Measurements from ENCODE around the gene HPN.

HPN gene

DNA sequence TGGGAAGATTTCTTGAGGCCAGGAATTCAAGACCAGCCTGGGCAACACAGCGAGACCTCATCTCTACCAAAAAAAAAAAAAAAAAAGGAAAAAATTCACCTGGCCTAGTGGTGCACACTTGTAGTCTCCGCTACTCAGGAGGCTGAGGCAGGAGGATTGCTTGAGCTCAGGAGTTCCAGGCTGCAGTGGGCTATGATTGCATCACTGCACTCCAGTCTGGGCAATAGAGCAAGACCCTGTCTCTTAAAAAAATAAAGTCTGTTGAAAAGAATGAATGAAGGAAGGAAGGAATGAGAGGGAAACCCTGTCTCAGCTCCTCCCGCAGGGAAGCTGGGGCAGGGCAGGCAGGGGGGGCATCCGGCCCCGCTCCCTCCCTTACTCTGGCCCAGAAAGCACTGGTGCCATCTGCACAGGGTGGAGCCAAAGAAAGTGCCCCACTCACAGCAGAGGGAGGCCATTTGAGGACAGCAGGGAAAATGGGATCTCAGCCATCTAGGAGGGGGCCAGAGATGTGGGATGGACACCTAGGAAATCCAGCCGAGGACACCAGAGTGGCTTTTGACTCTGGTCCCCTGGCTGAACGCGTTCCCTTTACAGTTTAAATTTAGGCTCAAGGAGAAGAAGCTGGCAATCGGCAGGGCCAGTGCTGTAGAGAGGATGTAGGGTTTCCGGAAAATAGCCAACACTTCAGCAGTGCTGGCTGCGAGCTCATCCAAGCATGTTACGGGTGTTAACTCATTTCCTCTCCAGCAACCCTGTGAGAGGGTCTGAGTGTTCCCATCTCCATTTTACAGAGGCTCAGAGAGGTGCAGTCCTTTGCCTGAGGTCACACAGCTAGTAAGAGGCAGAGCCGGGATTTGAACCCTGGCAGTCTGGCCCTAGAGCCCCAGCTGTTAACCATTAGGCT, 3.6 kb upstream of the HPN start:
- Histone ChIP-seq H3K79me2 (ENCODE audit: control insufficient read depth, low read length) (no peaks in the 10 kb centered on the region), H3K36me3 (ENCODE audit: control insufficient read depth, low read length) (no peaks in the 10 kb centered on the region), H3K9me2 (replicated peaks; ENCODE audit: control insufficient read depth, low read length) (no peaks in the 10 kb centered on the region), H3K4me1 (ENCODE audit: control insufficient read depth, low read length) (peaks cover 30% of the 10 kb centered on the region), H3F3A (ENCODE audit: control insufficient read depth, insufficient read depth) (no peaks in the 10 kb centered on the region), H4K20me1 (ENCODE audit: control insufficient read depth, insufficient read depth, low read depth, low read length) (no peaks in the 10 kb centered on the region), H3K9me3 (ENCODE audit: control insufficient read depth, insufficient read depth, low read length) (no peaks in the 10 kb centered on the region), H3K27ac (ENCODE audit: low read depth, low read length) (no peak overlapping the region), H3K4me3 (ENCODE audit: low read length) (0 out of 2 replicates have a peak overlapping the region, but pooled peaks have one; percentile 15), H3K27me3 (ENCODE audit: control insufficient read depth, low read length) (peaks cover 39% of the 10 kb centered on the region), H3K4me2 (ENCODE audit: low read length) (peak overlapping the region; percentile 36)
- no peak for TF ChIP-seq EZH2phosphoT487 (IDR thresholded peaks at IDR 0.05; ENCODE audit: borderline replicate concordance, low read length)
- no peak for TF ChIP-seq CTCF (IDR thresholded peaks at IDR 0.05; ENCODE audit: low read depth, low read length, poor library complexity, severe bottlenecking)

- Histone ChIP-seq H3K9me3 (ENCODE audit: control insufficient read depth, insufficient read depth, low read length) (no peaks in the 10 kb centered on the region), H3K4me3 (ENCODE audit: low read length) (no peak overlapping the region), H3K9me2 (replicated peaks; ENCODE audit: control insufficient read depth, low read length) (no peaks in the 10 kb centered on the region), H3K4me1 (ENCODE audit: control insufficient read depth, low read length) (peaks cover 30% of the 10 kb centered on the region), H3K4me2 (ENCODE audit: low read length) (peak overlapping the region; percentile 36), H3K36me3 (ENCODE audit: control insufficient read depth, low read length) (no peaks in the 10 kb centered on the region), H3F3A (ENCODE audit: control insufficient read depth, insufficient read depth) (no peaks in the 10 kb centered on the region), H3K27ac (ENCODE audit: low read depth, low read length) (no peak overlapping the region), H3K27me3 (ENCODE audit: control insufficient read depth, low read length) (peaks cover 39% of the 10 kb centered on the region), H4K20me1 (ENCODE audit: control insufficient read depth, insufficient read depth, low read depth, low read length) (no peaks in the 10 kb centered on the region), H3K79me2 (ENCODE audit: control insufficient read depth, low read length) (no peaks in the 10 kb centered on the region)
- no peak for TF ChIP-seq EZH2phosphoT487 (IDR thresholded peaks at IDR 0.05; ENCODE audit: borderline replicate concordance, low read length)
- TF ChIP-seq CTCF (IDR thresholded peaks at IDR 0.05; ENCODE audit: low read depth, low read length, poor library complexity, severe bottlenecking): no peak
Measured at GRCh38 chr19:35038623-35039512, 2.7 kb upstream of the HPN start.

GRCh38 chr19:35039881-35040825, 1.4 kb upstream of the HPN start:
- Histone ChIP-seq H3K9me2 (replicated peaks; ENCODE audit: control insufficient read depth, low read length) (no peaks in the 10 kb centered on the region), H4K20me1 (ENCODE audit: control insufficient read depth, insufficient read depth, low read depth, low read length) (no peaks in the 10 kb centered on the region), H3K27ac (ENCODE audit: low read depth, low read length) (no peak overlapping the region), H3K27me3 (ENCODE audit: control insufficient read depth, low read length) (peaks cover 42% of the 10 kb centered on the region), H3K4me3 (ENCODE audit: low read length) (no peak overlapping the region), H3K79me2 (ENCODE audit: control insufficient read depth, low read length) (no peaks in the 10 kb centered on the region), H3K36me3 (ENCODE audit: control insufficient read depth, low read length) (no peaks in the 10 kb centered on the region), H3K4me2 (ENCODE audit: low read length) (peak overlapping the region; percentile 27; the same call in 1 of the 2 replicates), H3F3A (ENCODE audit: control insufficient read depth, insufficient read depth) (no peaks in the 10 kb centered on the region), H3K9me3 (ENCODE audit: control insufficient read depth, insufficient read depth, low read length) (no peaks in the 10 kb centered on the region), H3K4me1 (ENCODE audit: control insufficient read depth, low read length) (peaks cover 30% of the 10 kb centered on the region)
- no peak for TF ChIP-seq CTCF (IDR thresholded peaks at IDR 0.05; ENCODE audit: low read depth, low read length, poor library complexity, severe bottlenecking)
- TF ChIP-seq EZH2phosphoT487 (IDR thresholded peaks at IDR 0.05; ENCODE audit: borderline replicate concordance, low read length): 0 out of 2 replicates have a peak, but pooled peaks have one; percentile 63

Measured in DOHH2 (cell line).